HepG2 (cell line): Measurements from ENCODE around the gene QRICH2. TPM values are rescaled to one million over a fixed set of nuclear protein-coding genes. Genes with fewer than 3 reads are reported as not detected.

Experiments used
- GATAD2A ChIP-seq: IDR thresholded peaks from 2 replicates; pipeline ENCODE4 v1.6.1; 2016
- HNRNPK ChIP-seq: fragments of 200-400 bp; formaldehyde crosslinking; IDR thresholded peaks from 2 replicates; pipeline ENCODE4 v1.6.1; 2018; ENCODE audit warnings: low read length, low read depth, moderate library complexity, mild to moderate bottlenecking; ENCODE audit not compliant: poor library complexity, severe bottlenecking
- MEIS2 ChIP-seq: sonication (generic); formaldehyde crosslinking; IDR thresholded peaks from 2 replicates; pipeline ENCODE4 v1.9.0; 2021; ENCODE audit warnings: mild to moderate bottlenecking, missing genetic modification reagents
- NPAS2 ChIP-seq: sonication (generic); formaldehyde crosslinking; IDR thresholded peaks from 2 replicates; pipeline ENCODE4 v1.8.0; 2022; ENCODE audit warnings: mild to moderate bottlenecking, missing genetic modification reagents, borderline replicate concordance
- RFX5 ChIP-seq: IDR thresholded peaks from 2 replicates; pipeline ENCODE4 v1.6.1; 2011; ENCODE audit warnings: low read depth, low read length, improper control_type of control experiment
- SP2 ChIP-seq: sonication (generic); formaldehyde crosslinking; IDR thresholded peaks from 2 replicates; pipeline ENCODE4 v1.5.1; 2020; ENCODE audit warnings: mild to moderate bottlenecking, missing genetic modification reagents
- TAF1 ChIP-seq: sonication (generic); formaldehyde crosslinking; IDR thresholded peaks from 2 replicates; pipeline ENCODE4 v1.4.0; 2020; ENCODE audit warnings: missing genetic modification reagents
- THAP11 ChIP-seq: IDR thresholded peaks from 2 replicates; pipeline ENCODE4 v1.6.1; 2016; ENCODE audit warnings: missing biosample characterization, missing genetic modification reagents
- ZNF274 ChIP-seq: sonication (generic); formaldehyde crosslinking; IDR thresholded peaks from 2 replicates; pipeline ENCODE4 v1.5.1; 2020; ENCODE audit warnings: mild to moderate bottlenecking, missing genetic modification reagents
- ZNF615 ChIP-seq: sonication (generic); formaldehyde crosslinking; IDR thresholded peaks from 2 replicates; pipeline ENCODE4 v1.5.0; 2020; ENCODE audit warnings: mild to moderate bottlenecking, missing genetic modification reagents, borderline replicate concordance
- ZNF713 ChIP-seq: sonication (generic); formaldehyde crosslinking; IDR thresholded peaks from 2 replicates; pipeline ENCODE4 v1.4.0; 2020; ENCODE audit warnings: mild to moderate bottlenecking, missing genetic modification reagents
- polyA plus RNA-seq, 8 experiments: library from polyadenylated mRNA; depleted of rRNA in 3 of 8; stranded (reverse) in 7 of 8; unstranded in 1 of 8; fragments of >200 nt; fragmentation: Illumina TruSeq in 4 of 8; extraction: Trizol in 4 of 8; gene quantifications; 2 replicates each; pipeline versions ENCODE4 v1.2.1 to v1.2.3, GENCODE V29; 2011 to 2016; ENCODE audit warnings: low read depth in 4 of 8, missing spikeins in 1 of 8, mixed read lengths in 1 of 8; ENCODE audit not compliant: insufficient read depth in 1 of 8
- total RNA-seq, 5 experiments: library from RNA; depleted of rRNA; stranded (reverse); fragments of >200 nt; fragmentation: Illumina TruSeq; extraction: Trizol; gene quantifications; 2 replicates each; pipeline ENCODE4 v1.2.3, GENCODE V29; 2016; ENCODE audit warnings: low read depth in 1 of 5
- TF ChIP-seq, protein P1 (sequence below): sonication (generic); formaldehyde crosslinking; IDR thresholded peaks from 2 replicates; pipeline ENCODE4 v1.4.0; 2020; ENCODE audit warnings: missing genetic modification reagents
- TF ChIP-seq, protein P2 (sequence below): sonication (generic); formaldehyde crosslinking; IDR thresholded peaks from 2 replicates; pipeline ENCODE4 v1.8.1; 2023; ENCODE audit warnings: mild to moderate bottlenecking, missing genetic modification reagents, borderline replicate concordance
- TF ChIP-seq, protein P3 (sequence below): sonication (generic); formaldehyde crosslinking; IDR thresholded peaks from 2 replicates; pipeline ENCODE4 v1.5.0; 2020; ENCODE audit warnings: missing genetic modification reagents
- TF ChIP-seq, protein P4 (sequence below), 2 experiments: sonication (generic) in 1 of 2; formaldehyde crosslinking in 1 of 2; IDR thresholded peaks; 2 replicates each; pipeline versions ENCODE4 v1.5.1 to v1.6.1; 2011 to 2020; ENCODE audit warnings: borderline replicate concordance in 1 of 2, low read depth in 1 of 2, low read length in 1 of 2, mild to moderate bottlenecking in 1 of 2, missing genetic modification reagents in 1 of 2, moderate library complexity in 1 of 2
- TF ChIP-seq, protein P5 (sequence below): IDR thresholded peaks from 2 replicates; pipeline ENCODE4 v1.6.1; 2016

Gene QRICH2
- total and polyA plus RNA-seq, 2 of the 13 experiments (the other 11 are each of a cell fraction or from before 2014, with no cell fraction given): 3.7 to 5.7 TPM

DNA sequence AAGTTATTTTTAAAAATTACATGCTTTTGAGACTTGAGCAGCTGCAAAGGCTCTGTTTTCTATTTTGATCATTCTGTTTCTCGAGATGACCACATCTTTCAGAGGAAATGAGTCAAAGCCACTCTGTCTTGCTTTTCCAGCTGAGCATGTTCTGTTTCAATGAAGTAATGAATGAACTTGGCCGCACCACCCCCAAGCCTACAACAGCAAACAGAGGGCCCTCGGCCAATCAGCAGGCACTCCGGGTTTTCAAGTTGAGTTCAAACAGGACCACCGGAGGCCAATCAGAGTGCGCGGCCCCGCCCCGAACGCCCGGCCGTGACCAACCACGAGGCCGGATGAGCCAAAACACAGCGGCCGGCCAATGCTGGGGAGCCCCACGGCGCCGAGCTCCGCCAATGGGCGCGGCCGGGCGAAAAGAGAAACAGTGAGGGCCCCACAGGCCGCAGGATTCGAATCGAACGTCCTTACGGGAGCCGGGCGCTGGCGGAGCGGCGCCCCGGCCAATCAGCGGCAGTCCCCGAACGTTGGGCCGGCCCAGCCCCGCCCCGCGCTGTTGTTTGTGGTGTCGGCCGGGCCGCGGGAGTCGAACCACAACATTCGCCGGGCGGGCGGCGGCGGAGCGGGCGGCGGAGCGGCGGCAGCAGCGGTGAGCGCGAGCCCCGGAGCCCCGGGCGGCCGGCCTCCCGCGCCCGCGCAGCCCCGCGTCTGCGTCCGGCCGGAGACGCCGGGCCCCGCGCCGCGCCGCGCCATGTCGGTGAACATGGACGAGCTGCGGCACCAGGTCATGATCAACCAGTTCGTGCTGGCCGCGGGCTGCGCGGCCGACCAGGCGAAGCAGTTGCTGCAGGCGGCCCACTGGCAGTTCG lies 43.1 kb downstream of the QRICH2 start, which contains the start of gene UBALD2 (continued):
- TF ChIP-seq, protein P1, sequence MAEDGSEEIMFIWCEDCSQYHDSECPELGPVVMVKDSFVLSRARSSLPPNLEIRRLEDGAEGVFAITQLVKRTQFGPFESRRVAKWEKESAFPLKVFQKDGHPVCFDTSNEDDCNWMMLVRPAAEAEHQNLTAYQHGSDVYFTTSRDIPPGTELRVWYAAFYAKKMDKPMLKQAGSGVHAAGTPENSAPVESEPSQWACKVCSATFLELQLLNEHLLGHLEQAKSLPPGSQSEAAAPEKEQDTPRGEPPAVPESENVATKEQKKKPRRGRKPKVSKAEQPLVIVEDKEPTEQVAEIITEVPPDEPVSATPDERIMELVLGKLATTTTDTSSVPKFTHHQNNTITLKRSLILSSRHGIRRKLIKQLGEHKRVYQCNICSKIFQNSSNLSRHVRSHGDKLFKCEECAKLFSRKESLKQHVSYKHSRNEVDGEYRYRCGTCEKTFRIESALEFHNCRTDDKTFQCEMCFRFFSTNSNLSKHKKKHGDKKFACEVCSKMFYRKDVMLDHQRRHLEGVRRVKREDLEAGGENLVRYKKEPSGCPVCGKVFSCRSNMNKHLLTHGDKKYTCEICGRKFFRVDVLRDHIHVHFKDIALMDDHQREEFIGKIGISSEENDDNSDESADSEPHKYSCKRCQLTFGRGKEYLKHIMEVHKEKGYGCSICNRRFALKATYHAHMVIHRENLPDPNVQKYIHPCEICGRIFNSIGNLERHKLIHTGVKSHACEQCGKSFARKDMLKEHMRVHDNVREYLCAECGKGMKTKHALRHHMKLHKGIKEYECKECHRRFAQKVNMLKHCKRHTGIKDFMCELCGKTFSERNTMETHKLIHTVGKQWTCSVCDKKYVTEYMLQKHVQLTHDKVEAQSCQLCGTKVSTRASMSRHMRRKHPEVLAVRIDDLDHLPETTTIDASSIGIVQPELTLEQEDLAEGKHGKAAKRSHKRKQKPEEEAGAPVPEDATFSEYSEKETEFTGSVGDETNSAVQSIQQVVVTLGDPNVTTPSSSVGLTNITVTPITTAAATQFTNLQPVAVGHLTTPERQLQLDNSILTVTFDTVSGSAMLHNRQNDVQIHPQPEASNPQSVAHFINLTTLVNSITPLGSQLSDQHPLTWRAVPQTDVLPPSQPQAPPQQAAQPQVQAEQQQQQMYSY (CRISPR knock-in tag): peak; percentile 66
- no peak for TF ChIP-seq ZNF274 (CRISPR knock-in tag)
- TF ChIP-seq, protein P2, sequence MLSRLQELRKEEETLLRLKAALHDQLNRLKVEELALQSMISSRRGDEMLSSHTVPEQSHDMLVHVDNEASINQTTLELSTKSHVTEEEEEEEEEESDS (CRISPR knock-in tag): 0 out of 2 replicates have a peak, but pooled peaks have one; percentile 70
- no peak for TF ChIP-seq ZNF615 (CRISPR knock-in tag)
- TF ChIP-seq HNRNPK: no peak
- TF ChIP-seq, protein P3, sequence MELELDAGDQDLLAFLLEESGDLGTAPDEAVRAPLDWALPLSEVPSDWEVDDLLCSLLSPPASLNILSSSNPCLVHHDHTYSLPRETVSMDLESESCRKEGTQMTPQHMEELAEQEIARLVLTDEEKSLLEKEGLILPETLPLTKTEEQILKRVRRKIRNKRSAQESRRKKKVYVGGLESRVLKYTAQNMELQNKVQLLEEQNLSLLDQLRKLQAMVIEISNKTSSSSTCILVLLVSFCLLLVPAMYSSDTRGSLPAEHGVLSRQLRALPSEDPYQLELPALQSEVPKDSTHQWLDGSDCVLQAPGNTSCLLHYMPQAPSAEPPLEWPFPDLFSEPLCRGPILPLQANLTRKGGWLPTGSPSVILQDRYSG (CRISPR knock-in tag): 0 out of 2 replicates have a peak, but pooled peaks have one; percentile 28
- peak; percentile 69 for TF ChIP-seq THAP11 (CRISPR knock-in tag)
- TF ChIP-seq, protein P4, sequence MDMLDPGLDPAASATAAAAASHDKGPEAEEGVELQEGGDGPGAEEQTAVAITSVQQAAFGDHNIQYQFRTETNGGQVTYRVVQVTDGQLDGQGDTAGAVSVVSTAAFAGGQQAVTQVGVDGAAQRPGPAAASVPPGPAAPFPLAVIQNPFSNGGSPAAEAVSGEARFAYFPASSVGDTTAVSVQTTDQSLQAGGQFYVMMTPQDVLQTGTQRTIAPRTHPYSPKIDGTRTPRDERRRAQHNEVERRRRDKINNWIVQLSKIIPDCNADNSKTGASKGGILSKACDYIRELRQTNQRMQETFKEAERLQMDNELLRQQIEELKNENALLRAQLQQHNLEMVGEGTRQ (IDR thresholded peaks at IDR 0.05; ENCODE audit: low read depth, low read length): no peak
- TF ChIP-seq, protein P4 (CRISPR knock-in tag; IDR thresholded peaks at IDR 0.05; ENCODE audit: borderline replicate concordance): no peak
- peak; percentile 29; the same call in 1 of the 2 replicates for TF ChIP-seq TAF1
- TF ChIP-seq, protein P5, sequence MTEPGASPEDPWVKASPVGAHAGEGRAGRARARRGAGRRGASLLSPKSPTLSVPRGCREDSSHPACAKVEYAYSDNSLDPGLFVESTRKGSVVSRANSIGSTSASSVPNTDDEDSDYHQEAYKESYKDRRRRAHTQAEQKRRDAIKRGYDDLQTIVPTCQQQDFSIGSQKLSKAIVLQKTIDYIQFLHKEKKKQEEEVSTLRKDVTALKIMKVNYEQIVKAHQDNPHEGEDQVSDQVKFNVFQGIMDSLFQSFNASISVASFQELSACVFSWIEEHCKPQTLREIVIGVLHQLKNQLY (CRISPR knock-in tag): 0 out of 2 replicates have a peak, but pooled peaks have one; percentile 21
- no peak for TF ChIP-seq NPAS2 (CRISPR knock-in tag)
- TF ChIP-seq RFX5: peak; percentile 75
- TF ChIP-seq SP2 (CRISPR knock-in tag): peak; percentile 93
- peak; percentile 69; the same call in 1 of the 2 replicates for TF ChIP-seq MEIS2 (CRISPR knock-in tag)
- no peak for TF ChIP-seq ZNF713 (CRISPR knock-in tag)
- TF ChIP-seq GATAD2A (CRISPR knock-in tag): peak; percentile 13; the same call in 1 of the 2 replicates
